H9 (cell line): ENCODE results near the gene NTRK3. TPM values are rescaled to one million over a fixed set of nuclear protein-coding genes. Genes with fewer than 3 reads are reported as not detected.
A peak's percentile ranks its signal among the peaks of the same experiment; 100 is the strongest.

Experiments used
- DNase-seq: peaks from one replicate; pipeline ENCODE4 v3.0.0-alpha.2; 2017
- H2AFZ ChIP-seq: one replicate; pipeline ENCODE4 v1.6.1; 2013; ENCODE audit warnings: mild to moderate bottlenecking, low read length, control low read depth, moderate library complexity
- H2AK5ac ChIP-seq: 2 replicates; pipeline ENCODE4 v1.6.1; 2013; ENCODE audit warnings: low read length, control low read depth, mixed read lengths; ENCODE audit not compliant: insufficient read length
- H2BK120ac ChIP-seq: one replicate; pipeline ENCODE4 v1.6.1; 2013; ENCODE audit warnings: low read depth, mild to moderate bottlenecking, low read length, control low read depth, inconsistent platforms; ENCODE audit not compliant: poor library complexity, severe bottlenecking
- H2BK12ac ChIP-seq: 2 replicates; pipeline ENCODE4 v1.6.1; 2013; ENCODE audit warnings: low read length, control low read depth, mixed read lengths, low read depth; ENCODE audit not compliant: insufficient read length
- H2BK15ac ChIP-seq: 2 replicates; pipeline ENCODE4 v1.6.1; 2013; ENCODE audit warnings: low read depth, low read length, control low read depth
- H2BK20ac ChIP-seq: one replicate; pipeline ENCODE4 v1.6.1; 2013; ENCODE audit warnings: low read depth, mild to moderate bottlenecking, low read length, control low read depth, inconsistent platforms; ENCODE audit not compliant: poor library complexity, severe bottlenecking
- H2BK5ac ChIP-seq: 2 replicates; pipeline ENCODE4 v1.6.1; 2013; ENCODE audit warnings: low read length, control low read depth, mixed read lengths; ENCODE audit not compliant: insufficient read length
- H3K14ac ChIP-seq: 2 replicates; pipeline ENCODE4 v1.6.1; 2013; ENCODE audit warnings: low read length, control low read depth; ENCODE audit not compliant: insufficient read depth
- H3K18ac ChIP-seq: 2 replicates; pipeline ENCODE4 v1.6.1; 2013; ENCODE audit warnings: low read depth, mild to moderate bottlenecking, mixed read lengths, low read length, control low read depth; ENCODE audit not compliant: insufficient read length
- H3K23ac ChIP-seq: 2 replicates; pipeline ENCODE4 v1.6.1; 2013; ENCODE audit warnings: low read length, control low read depth, mixed read lengths, low read depth; ENCODE audit not compliant: insufficient read length
- H3K23me2 ChIP-seq: 2 replicates; pipeline ENCODE4 v1.6.1; 2013; ENCODE audit warnings: low read depth, mild to moderate bottlenecking, mixed read lengths, low read length, control low read depth; ENCODE audit not compliant: insufficient read length, poor library complexity, severe bottlenecking
- H3K27ac ChIP-seq: 2 replicates; pipeline ENCODE4 v1.5.1; 2013; ENCODE audit warnings: low read length, control low read depth, mixed read lengths, low read depth; ENCODE audit not compliant: insufficient read length
- H3K27me3 ChIP-seq: 2 replicates; pipeline ENCODE4 v1.6.1; 2013; ENCODE audit warnings: low read length, control low read depth, inconsistent platforms; ENCODE audit not compliant: insufficient read depth
- H3K4ac ChIP-seq: 2 replicates; pipeline ENCODE4 v1.6.1; 2013; ENCODE audit warnings: low read depth, mild to moderate bottlenecking, control low read depth, inconsistent platforms, low read length, moderate library complexity
- H3K4me1 ChIP-seq: 2 replicates; pipeline ENCODE4 v1.6.1; 2013; ENCODE audit warnings: low read length, control low read depth, inconsistent platforms; ENCODE audit not compliant: insufficient read depth
- H3K4me2 ChIP-seq: 2 replicates; pipeline ENCODE4 v1.6.1; 2013; ENCODE audit warnings: low read length, control low read depth, mixed read lengths; ENCODE audit not compliant: insufficient read length, insufficient read depth
- H3K56ac ChIP-seq: 2 replicates; pipeline ENCODE4 v1.6.1; 2013; ENCODE audit warnings: low read depth, mild to moderate bottlenecking, mixed read lengths, low read length, control low read depth; ENCODE audit not compliant: insufficient read length
- H3K79me1 ChIP-seq: 2 replicates; pipeline ENCODE4 v1.6.1; 2013; ENCODE audit warnings: low read depth, mild to moderate bottlenecking, moderate library complexity, low read length, control low read depth, inconsistent platforms; ENCODE audit not compliant: insufficient read depth, poor library complexity, severe bottlenecking
- H3K79me2 ChIP-seq: 2 replicates; pipeline ENCODE4 v1.6.1; 2013; ENCODE audit warnings: low read length, control low read depth, inconsistent platforms; ENCODE audit not compliant: insufficient read depth
- H3K9ac ChIP-seq: 2 replicates; pipeline ENCODE4 v1.6.1; 2013; ENCODE audit warnings: low read length, control low read depth, mixed read lengths; ENCODE audit not compliant: insufficient read length; ENCODE audit errors: extremely low read depth
- H3K9me3 ChIP-seq: one replicate; pipeline ENCODE4 v1.6.1; 2013; ENCODE audit warnings: low read depth, low read length, inconsistent platforms; ENCODE audit not compliant: control insufficient read depth
- H3T11ph ChIP-seq: one replicate; pipeline ENCODE4 v1.6.1; 2013; ENCODE audit warnings: mild to moderate bottlenecking, low read length, control low read depth, inconsistent platforms
- H4K20me1 ChIP-seq: one replicate; pipeline ENCODE4 v1.6.1; 2013; ENCODE audit not compliant: control insufficient read depth, insufficient read length, insufficient read depth
- H4K5ac ChIP-seq: 2 replicates; pipeline ENCODE4 v1.6.1; 2013; ENCODE audit warnings: low read depth, mild to moderate bottlenecking, mixed read lengths, low read length, control low read depth; ENCODE audit not compliant: insufficient read length
- H4K8ac ChIP-seq: replicated peaks from 2 replicates; pipeline ENCODE4 v1.6.1; 2013; ENCODE audit warnings: low read length, control low read depth, mixed read lengths, low read depth; ENCODE audit not compliant: insufficient read length
- H4K91ac ChIP-seq: 2 replicates; pipeline ENCODE4 v1.6.1; 2013; ENCODE audit warnings: low read depth, mild to moderate bottlenecking, moderate library complexity, mixed read lengths, low read length, control low read depth; ENCODE audit not compliant: insufficient read length
- H3K27ac Mint-ChIP-seq, 3 experiments: 2 replicates in 2 of 3; 3 replicates in 1 of 3; pipeline ENCODE4 v1.8.0; 2020 to 2021; ENCODE audit warnings: mixed read lengths in 3 of 3, mild to moderate bottlenecking in 1 of 3, moderate library complexity in 1 of 3
- H3K27me3 Mint-ChIP-seq: 2 replicates; pipeline ENCODE4 v1.8.0; 2021; ENCODE audit warnings: low read depth, mild to moderate bottlenecking, moderate library complexity, mixed read lengths
- H3K36me3 Mint-ChIP-seq, 3 experiments: 2 replicates in 2 of 3; 3 replicates in 1 of 3; pipeline ENCODE4 v1.8.0; 2020 to 2021; ENCODE audit warnings: low read depth in 3 of 3, mixed read lengths in 3 of 3; ENCODE audit not compliant: insufficient read depth in 1 of 3
- H3K4me1 Mint-ChIP-seq, 2 experiments: 2 replicates each; pipeline ENCODE4 v1.8.0; 2020; ENCODE audit warnings: mixed read lengths in 2 of 2
- H3K4me3 Mint-ChIP-seq, 2 experiments: 2 replicates in 1 of 2; 3 replicates in 1 of 2; pipeline ENCODE4 v1.8.0; 2020 to 2021; ENCODE audit warnings: mild to moderate bottlenecking in 2 of 2, mixed read lengths in 2 of 2, moderate library complexity in 1 of 2
- H3K9me3 Mint-ChIP-seq, 2 experiments: 2 replicates in 1 of 2; 3 replicates in 1 of 2; pipeline ENCODE4 v1.8.0; 2020; ENCODE audit warnings: mild to moderate bottlenecking in 2 of 2, mixed read lengths in 2 of 2, moderate library complexity in 1 of 2
- CTCF ChIP-seq: fragments of 200-600 bp; sonication (generic); conservative IDR thresholded peaks from 3 replicates; pipeline ENCODE4 v1.8.0; 2021; ENCODE audit warnings: antibody characterized with exemption, mild to moderate bottlenecking
- WGBS: extraction: QIAGEN DNeasy Blood & Tissue Kit; methylation state at CpG from one replicate; pipeline ENCODE4 v1.1.7; 2013; ENCODE audit warnings: missing lambda C conversion rate, low lambda C conversion rate, mixed read lengths; ENCODE audit not compliant: insufficient read length; ENCODE audit errors: extremely low coverage; 5-methylcytosine and 5-hydroxymethylcytosine counted together
- total RNA-seq: library from RNA; stranded (reverse); gene quantifications from 2 replicates; pipeline ENCODE4 v1.2.1, GENCODE V29; 2021

NTRK3 gene
- total RNA-seq, 1 experiment from 2014 or later: 2.5 TPM

- H3K4me1 ChIP-seq: no peaks in the 10 kb centered on the region
- H3K14ac ChIP-seq: peak overlapping the region; percentile 55; the same call in 1 of the 2 replicates
- H4K91ac ChIP-seq: no peak overlapping the region
- H2AK5ac ChIP-seq: no peak overlapping the region
- H3T11ph ChIP-seq: no peak overlapping the region
- H3K27ac ChIP-seq: no peak overlapping the region
- no peak overlapping the region for H2BK20ac ChIP-seq
- H4K8ac ChIP-seq: no peak overlapping the region
- H3K4me3 Mint-ChIP-seq: no peak overlapping the region
- H3K4ac ChIP-seq: no peak overlapping the region
- H3K27me3 ChIP-seq: no peaks in the 10 kb centered on the region
- H3K79me2 ChIP-seq: no peaks in the 10 kb centered on the region
- H3K36me3 Mint-ChIP-seq: no peaks in the 10 kb centered on the region
- no CpG with 5 or more reads among the region's 3 CpGs for WGBS
- H2AFZ ChIP-seq: no peak overlapping the region
- no peak for DNase-seq
- H3K23me2 ChIP-seq: no peaks in the 10 kb centered on the region
- no peak overlapping the region for H2BK5ac ChIP-seq
- no peaks in the 10 kb centered on the region for H3K79me1 ChIP-seq
- H3K23ac ChIP-seq: no peak overlapping the region
- no peak overlapping the region for H3K18ac ChIP-seq
- H3K9me3 Mint-ChIP-seq: peaks cover 0 to 6% of the 10 kb centered on the region in 2 experiments; a peak in 3 of 5 replicates
- no peak overlapping the region for H3K4me2 ChIP-seq
- no peak for TF ChIP-seq CTCF
- H4K5ac ChIP-seq: no peak overlapping the region
- H3K56ac ChIP-seq: no peak overlapping the region
- no peaks in the 10 kb centered on the region for H3K27me3 Mint-ChIP-seq
- no peaks in the 10 kb centered on the region for H3K4me1 Mint-ChIP-seq
- no peak overlapping the region for H2BK120ac ChIP-seq
- no peak overlapping the region for H2BK12ac ChIP-seq
- no peak overlapping the region for H2BK15ac ChIP-seq
- no peak overlapping the region for H3K9ac ChIP-seq
- H4K20me1 ChIP-seq: no peaks in the 10 kb centered on the region
- no peaks in the 10 kb centered on the region for H3K9me3 ChIP-seq
- no peak overlapping the region for H3K27ac Mint-ChIP-seq
Measured at GRCh38 chr15:87843312-87843711, 413.2 kb downstream of the NTRK3 start.
